ENCODE results near the gene ZNG1A.
"Not testable (repeated sequence)": the region's sequence is repeated elsewhere in the genome, so short reads cannot be mapped to it uniquely, and the experiment has no call there.

Gene ZNG1A

GRCh38 chr9:76389-76788 lies 102.5 kb downstream of the ZNG1A start:
- DNase-seq (ENCODE audit: extremely low spot score); POLR2A ChIA-PET: not testable (repeated sequence)

GRCh38 chr9:73900-74525 lies 104.8 kb downstream of the ZNG1A start:
- DNase-seq (ENCODE audit: extremely low spot score); CTCF ChIA-PET: not testable (repeated sequence)

More at GRCh38 chr9:76389-76788, 102.5 kb downstream of the ZNG1A start:
- CTCF ChIA-PET, result not testable (repeated sequence)

DNA sequence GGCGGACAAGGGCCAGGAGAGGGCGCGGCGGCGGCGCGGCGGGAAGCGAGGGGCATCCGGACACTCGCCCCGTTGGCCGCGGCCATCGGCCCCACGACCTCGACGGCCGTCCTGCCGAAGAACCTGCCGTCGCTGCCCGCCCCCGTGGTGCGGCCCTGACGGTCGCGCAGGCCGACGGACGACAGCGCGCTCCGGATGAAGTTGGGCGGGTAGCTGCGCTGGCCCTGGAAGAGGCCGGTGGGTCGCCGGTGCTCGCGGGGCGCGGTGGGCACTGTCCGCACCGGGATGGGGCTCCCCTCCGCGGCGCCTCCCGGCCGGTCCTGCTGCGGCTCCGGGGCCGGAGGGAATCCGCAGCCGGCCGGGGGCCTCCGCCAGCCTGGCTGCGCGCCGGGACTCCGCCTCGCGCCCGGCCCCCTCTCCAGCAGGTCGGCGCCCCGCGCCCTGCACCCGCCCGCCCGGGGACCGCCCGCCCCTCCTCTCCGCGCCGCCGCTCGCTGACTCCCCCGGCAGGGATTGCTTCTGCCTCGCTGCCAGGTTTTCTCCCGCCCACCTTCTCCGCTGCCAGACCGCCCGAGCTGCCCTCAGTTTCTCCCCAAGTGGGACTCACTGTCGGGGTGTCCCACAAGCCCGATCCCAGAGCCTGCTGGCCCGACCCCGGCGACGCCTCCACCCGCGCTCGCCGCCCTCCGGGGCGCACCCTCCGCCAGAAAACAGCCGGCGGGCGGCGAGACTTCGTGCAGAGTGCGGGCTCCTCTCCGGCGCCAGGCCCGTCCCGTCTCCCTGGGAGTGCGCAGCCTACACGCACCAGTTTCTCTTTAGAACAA lies 105.6 kb downstream of the ZNG1A start:
- POLR2A ChIA-PET, result not testable (repeated sequence)
- DNase-seq (ENCODE audit: extremely low spot score), result peak; percentile 6

More at GRCh38 chr9:73900-74525, 104.8 kb downstream of the ZNG1A start:
- POLR2A ChIA-PET, result not testable (repeated sequence)

More for the DNA sequence above, 105.6 kb downstream of the ZNG1A start:
- CTCF ChIA-PET, result not testable (repeated sequence)
